ENCODE measurements around the gene TBC1D10B. TPM values are rescaled to one million over a fixed set of nuclear protein-coding genes. Genes with fewer than 3 reads are reported as not detected.

Gene TBC1D10B
- total RNA-seq, 1 donor from 2014 or later = 8.2 TPM

- Histone ChIP-seq H3K9ac (no peak overlapping the region), H3K27me3 (no peaks in the 10 kb centered on the region), H4K20me1 (ENCODE audit: low read depth) (no peaks in the 10 kb centered on the region), H3F3A (ENCODE audit: low read depth) (peaks cover 11% of the 10 kb centered on the region), H3K27ac (no peak overlapping the region), H3K4me3 (no peak overlapping the region), H3K36me3 (no peaks in the 10 kb centered on the region), H3K4me1 (no peaks in the 10 kb centered on the region), H2AFZ (replicated peaks) (no peak overlapping the region), H3K4me2 (no peak overlapping the region), H3K79me2 (ENCODE audit: low read depth) (peaks cover 17% of the 10 kb centered on the region), H3K9me3 (ENCODE audit: low read depth) (no peaks in the 10 kb centered on the region)
- Mint-ChIP-seq H3K4me1 (peaks cover 9% of the 10 kb centered on the region), H3K4me3 (no peak overlapping the region), H3K36me3 (peaks cover 29% of the 10 kb centered on the region), H3K9me3 (no peaks in the 10 kb centered on the region), H3K27ac (peak overlapping the region; percentile 36), H3K27me3 (ENCODE audit: insufficient read depth, low read depth) (peaks cover 3% of the 10 kb centered on the region)
- no peak for DNase-seq (ENCODE audit: low spot score)
- no peak for TF ChIP-seq EZH2 (IDR thresholded peaks at IDR 0.05)
- TF ChIP-seq CTCF (IDR thresholded peaks at IDR 0.05) = no peak
- TF ChIP-seq EZH2phosphoT487 (IDR thresholded peaks at IDR 0.05) = no peak
These were observed 9.1 kb downstream of the TBC1D10B start for GRCh38 chr16:30361180-30361579.

- Histone ChIP-seq H3K4me3 (no peak overlapping the region), H3F3A (ENCODE audit: low read depth) (peaks cover 11% of the 10 kb centered on the region), H3K79me2 (ENCODE audit: low read depth) (peaks cover 7% of the 10 kb centered on the region), H3K4me2 (no peak overlapping the region), H3K36me3 (no peaks in the 10 kb centered on the region), H3K9me3 (ENCODE audit: low read depth) (no peaks in the 10 kb centered on the region), H2AFZ (replicated peaks) (no peak overlapping the region), H3K27me3 (no peaks in the 10 kb centered on the region), H4K20me1 (ENCODE audit: low read depth) (no peaks in the 10 kb centered on the region), H3K9ac (no peak overlapping the region), H3K27ac (no peak overlapping the region), H3K4me1 (no peaks in the 10 kb centered on the region)
- Mint-ChIP-seq H3K27me3 (ENCODE audit: insufficient read depth, low read depth) (peaks cover 4% of the 10 kb centered on the region), H3K4me3 (no peak overlapping the region), H3K4me1 (peaks cover 14% of the 10 kb centered on the region), H3K27ac (no peak overlapping the region), H3K36me3 (peaks cover 24% of the 10 kb centered on the region), H3K9me3 (no peaks in the 10 kb centered on the region)
- no peak for DNase-seq (ENCODE audit: low spot score)
- TF ChIP-seq CTCF (IDR thresholded peaks at IDR 0.05) (no peak), EZH2 (IDR thresholded peaks at IDR 0.05) (no peak), EZH2phosphoT487 (IDR thresholded peaks at IDR 0.05) (no peak)
These were observed 10.5 kb downstream of the TBC1D10B start for GRCh38 chr16:30359871-30360170.

- no peak overlapping the region for H3K27ac ChIP-seq
- no peak overlapping the region for H3K9ac ChIP-seq
- no peak overlapping the region for H3K4me2 ChIP-seq
- peaks cover 13% of the 10 kb centered on the region for H3K79me2 ChIP-seq (ENCODE audit: low read depth)
- no peaks in the 10 kb centered on the region for H3K36me3 ChIP-seq
- H3K9me3 ChIP-seq (ENCODE audit: low read depth) = no peaks in the 10 kb centered on the region
- no peak overlapping the region for H3K27ac Mint-ChIP-seq
- H3K27me3 Mint-ChIP-seq (ENCODE audit: insufficient read depth, low read depth) = peaks cover 6% of the 10 kb centered on the region
- H3K27me3 ChIP-seq = no peaks in the 10 kb centered on the region
- H3F3A ChIP-seq (ENCODE audit: low read depth) = peaks cover 11% of the 10 kb centered on the region
- H3K4me1 Mint-ChIP-seq = peaks cover 19% of the 10 kb centered on the region
- no peak for TF ChIP-seq CTCF (IDR thresholded peaks at IDR 0.05)
- TF ChIP-seq EZH2 (IDR thresholded peaks at IDR 0.05) = no peak
- no peak for TF ChIP-seq EZH2phosphoT487 (IDR thresholded peaks at IDR 0.05)
- peaks cover 24% of the 10 kb centered on the region for H3K36me3 Mint-ChIP-seq
- H2AFZ ChIP-seq (replicated peaks) = no peak overlapping the region
- H4K20me1 ChIP-seq (ENCODE audit: low read depth) = peaks cover 4% of the 10 kb centered on the region
- DNase-seq (ENCODE audit: low spot score) = no peak
- H3K9me3 Mint-ChIP-seq = no peaks in the 10 kb centered on the region
- peaks cover under 1% of the 10 kb centered on the region for H3K4me1 ChIP-seq
- H3K4me3 Mint-ChIP-seq = no peak overlapping the region
- no peak overlapping the region for H3K4me3 ChIP-seq
These were observed 11.1 kb downstream of the TBC1D10B start for GRCh38 chr16:30358990-30359870.

Measured in neural progenitor cell (in vitro differentiated cells).